ENCODE results near the gene CACNA1H. TPM values are rescaled to one million over a fixed set of nuclear protein-coding genes. Genes with fewer than 3 reads are reported as not detected.
A peak's percentile ranks its signal among the peaks of the same experiment; 100 is the strongest.
"Not testable (repeated sequence)": the region's sequence is repeated elsewhere in the genome, so short reads cannot be mapped to it uniquely, and the experiment has no call there.

The CACNA1H gene
- total and polyA plus RNA-seq, 2 of the 8 experiments (the other 6 are each of a cell fraction or from before 2014, with no cell fraction given) = 14.0 to 28.7 TPM

GRCh38 chr16:1243907-1244850, 91.3 kb downstream of the CACNA1H start:
- not testable (repeated sequence) for H2AFZ ChIP-seq (ENCODE audit: low read length)

More at GRCh38 chr16:1243907-1244850, 91.3 kb downstream of the CACNA1H start:
- H3K79me1 ChIP-seq (ENCODE audit: low read depth, low read length); H2AK5ac ChIP-seq (ENCODE audit: low read depth, low read length); H3K4ac ChIP-seq (replicated peaks; ENCODE audit: insufficient read length, low read depth, low read length); H3K9ac ChIP-seq (replicated peaks in 1 of 4; ENCODE audit: extremely low read depth in 1 of 4, low read depth in 3 of 4, low read length in 3 of 4); H3K18ac ChIP-seq (ENCODE audit: extremely low read depth, low read length); H3K4me2 ChIP-seq (ENCODE audit: insufficient read depth in 1 of 2, low read depth in 2 of 2, low read length in 2 of 2); H3K4me1 ChIP-seq (replicated peaks in 1 of 4; ENCODE audit: control insufficient read depth in 3 of 4, insufficient read depth in 4 of 4, low read length in 3 of 4); H3K9me3 ChIP-seq (ENCODE audit: insufficient read depth in 2 of 2, low read depth in 1 of 2, low read length in 1 of 2); H3K36me3 ChIP-seq (ENCODE audit: control insufficient read depth in 2 of 4, insufficient read depth in 4 of 4, low read length in 3 of 4); H2BK12ac ChIP-seq (ENCODE audit: low read depth, low read length); CTCF ChIA-PET (ENCODE audit: partially characterized antibody); H4K20me1 ChIP-seq (replicated peaks in 1 of 2; ENCODE audit: control insufficient read depth in 1 of 2, insufficient read depth in 2 of 2, low read length in 2 of 2); H3K23ac ChIP-seq (ENCODE audit: insufficient read length); H4K91ac ChIP-seq (replicated peaks; ENCODE audit: insufficient read length, low read length); H3K56ac ChIP-seq (replicated peaks; ENCODE audit: insufficient read length, low read depth, low read length); H3K79me2 ChIP-seq (ENCODE audit: control insufficient read depth in 1 of 2, insufficient read depth in 2 of 2, low read length in 2 of 2); FAIRE-seq; H2BK15ac ChIP-seq (ENCODE audit: low read length); H2BK120ac ChIP-seq (replicated peaks; ENCODE audit: low read depth, low read length); H2BK5ac ChIP-seq (ENCODE audit: low read depth, low read length); H3K4me3 ChIP-seq (ENCODE audit: extremely low read depth in 1 of 4, insufficient read depth in 2 of 4, low read depth in 3 of 4, low read length in 4 of 4); H4K8ac ChIP-seq (ENCODE audit: extremely low read depth, insufficient read depth, low read length); H3K27ac ChIP-seq (ENCODE audit: low read depth, low read length); POLR2A ChIA-PET (ENCODE audit: partially characterized antibody); H3K23me2 ChIP-seq (ENCODE audit: low read depth, low read length); H2BK20ac ChIP-seq (ENCODE audit: low read length); H3K14ac ChIP-seq (ENCODE audit: insufficient read length); H4K5ac ChIP-seq (ENCODE audit: insufficient read length, low read depth, low read length): not testable (repeated sequence)
- peak in 1 of 2 experiments; percentile 44 for DNase-seq (ENCODE audit: low read depth in 1 of 2, low spot score in 2 of 2)
- WGBS, 2 experiments (ENCODE audit: extremely low coverage in 1 of 2, insufficient coverage in 1 of 2, insufficient read length in 1 of 2, insufficient replicate concordance in 2 of 2, low coverage in 1 of 2, low lambda C conversion rate in 2 of 2, missing lambda C conversion rate in 1 of 2) = 87% methylated on average over 21 of the region's 32 CpGs; no CpG with 5 or more reads in 1 of the 2 experiments
- H3K27me3 ChIP-seq (replicated peaks in 1 of 4; ENCODE audit: control insufficient read depth in 3 of 4, extremely low read depth in 1 of 4, insufficient read depth in 3 of 4, low read length in 3 of 4) = peaks cover 0 to 11% (median 4%) of the 10 kb centered on the region in 4 experiments; a peak in 3 of 7 replicates
